Fibroblast of pulmonary artery (primary cell): ENCODE data around the gene IQUB.
A peak's percentile ranks its signal among the peaks of the same experiment; 100 is the strongest.

Source experiments
- DNase-seq: peaks from one replicate; pipeline ENCODE4 v3.0.0-alpha.2; 2010; ENCODE audit warnings: low read depth
- H3K4me3 ChIP-seq: replicated peaks from 2 replicates; pipeline ENCODE4 v1.5.1; 2011; ENCODE audit warnings: low read depth, mild to moderate bottlenecking, control low read depth, low read length, moderate library complexity
- CTCF ChIP-seq: IDR thresholded peaks from 2 replicates; pipeline ENCODE4 v1.5.1; 2011; ENCODE audit warnings: mild to moderate bottlenecking, control low read depth, low read length, inconsistent platforms; ENCODE audit errors: missing control alignments

Gene IQUB

GRCh38 chr7:123534383-123535260 is at the start of gene IQUB:
IQUB (minus strand) TSS chr7:123534595; CDS start chr7:123512340, 22,255 bp downstream.
- peak; percentile 98 for DNase-seq
- TF ChIP-seq CTCF, result no peak
- peak within 1 kb of the TSS; percentile 71 for H3K4me3 ChIP-seq

- DNase-seq, result no peak
- no peak for TF ChIP-seq CTCF
- H3K4me3 ChIP-seq, result no peak overlapping the region
Observed at GRCh38 chr7:123583821-123584220, 49.4 kb upstream of the IQUB start.

- no peak overlapping the region for H3K4me3 ChIP-seq
- no peak for TF ChIP-seq CTCF
- DNase-seq, result no peak
Observed at GRCh38 chr7:123581162-123581459, 46.7 kb upstream of the IQUB start.

- no peak overlapping the region for H3K4me3 ChIP-seq
- peak; percentile 99 for TF ChIP-seq CTCF
- DNase-seq, result peak; percentile 77
Observed at GRCh38 chr7:123580406-123581161, 46.2 kb upstream of the IQUB start.

- no peak overlapping the region for H3K4me3 ChIP-seq
- DNase-seq, result no peak
- TF ChIP-seq CTCF, result no peak
Observed at GRCh38 chr7:123579416-123579815, 45.0 kb upstream of the IQUB start.

GRCh38 chr7:123573896-123574467 is 39.6 kb upstream of the IQUB start:
- no peak for TF ChIP-seq CTCF
- DNase-seq, result peak; percentile 21

More at GRCh38 chr7:123573896-123574467, 39.6 kb upstream of the IQUB start:
- no peak overlapping the region for H3K4me3 ChIP-seq
